Effector memory CD8-positive, alpha-beta T cell (primary cell): Measurements from ENCODE around the gene PBX1.

Source experiments
- ATAC-seq: fragments of 150-1000 bp; cut with Tn5 transposase; replicated peaks from 2 replicates; pipeline ENCODE4 v1.10.0; 2021; ENCODE audit warnings: mild to moderate bottlenecking, moderate library complexity
- DNase-seq, 3 experiments: peaks; one replicate each; pipeline ENCODE4 v3.0.0; 2021
- H3K27ac Mint-ChIP-seq, 2 donors: one replicate each; pipeline ENCODE4 v1.8.0; 2022; ENCODE audit warnings: mild to moderate bottlenecking in 2 of 2, mixed read lengths in 2 of 2, moderate library complexity in 2 of 2
- H3K27me3 Mint-ChIP-seq, 2 donors: one replicate each; pipeline ENCODE4 v1.8.0; 2022; ENCODE audit warnings: mixed read lengths in 2 of 2
- H3K36me3 Mint-ChIP-seq: one replicate; pipeline ENCODE4 v1.8.0; 2022; ENCODE audit warnings: mild to moderate bottlenecking, moderate library complexity, mixed read lengths; ENCODE audit not compliant: insufficient read depth
- H3K4me1 Mint-ChIP-seq, 2 donors: one replicate each; pipeline ENCODE4 v1.8.0; 2022; ENCODE audit warnings: low read depth in 2 of 2, mixed read lengths in 2 of 2
- H3K4me3 Mint-ChIP-seq, 2 donors: one replicate each; pipeline ENCODE4 v1.8.0; 2022; ENCODE audit warnings: mild to moderate bottlenecking in 2 of 2, mixed read lengths in 2 of 2, moderate library complexity in 2 of 2
- H3K9me3 Mint-ChIP-seq, 2 donors: one replicate each; pipeline ENCODE4 v1.8.0; 2022; ENCODE audit warnings: mixed read lengths in 2 of 2

Gene PBX1

DNA sequence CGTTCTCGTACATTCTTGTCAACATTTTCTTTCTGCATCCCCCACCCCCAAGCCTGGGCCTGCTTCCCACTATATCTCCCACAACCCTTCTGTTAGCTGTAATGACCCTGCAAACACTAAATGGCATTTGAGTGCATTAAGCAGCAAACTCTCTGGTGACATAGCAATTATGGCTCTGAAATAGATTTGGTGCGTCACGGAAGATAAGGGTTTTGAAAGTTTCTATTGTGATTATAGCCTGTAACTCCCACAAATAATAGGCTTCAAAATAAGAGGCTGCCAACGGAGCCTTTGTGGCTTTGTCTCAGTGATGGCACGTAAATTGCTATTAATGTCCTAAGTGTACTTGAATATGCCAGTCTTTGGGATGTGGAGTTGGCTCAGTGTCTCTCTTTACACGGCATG, 277.6 kb downstream of the PBX1 start:
- Mint-ChIP-seq H3K27me3 (no peaks in the 10 kb centered on the region), H3K4me1 (no peaks in the 10 kb centered on the region), H3K9me3 (no peaks in the 10 kb centered on the region), H3K36me3 (no peaks in the 10 kb centered on the region), H3K27ac (no peak overlapping the region), H3K4me3 (no peak overlapping the region)
- ATAC-seq (no peak), DNase-seq (no peak)

DNA sequence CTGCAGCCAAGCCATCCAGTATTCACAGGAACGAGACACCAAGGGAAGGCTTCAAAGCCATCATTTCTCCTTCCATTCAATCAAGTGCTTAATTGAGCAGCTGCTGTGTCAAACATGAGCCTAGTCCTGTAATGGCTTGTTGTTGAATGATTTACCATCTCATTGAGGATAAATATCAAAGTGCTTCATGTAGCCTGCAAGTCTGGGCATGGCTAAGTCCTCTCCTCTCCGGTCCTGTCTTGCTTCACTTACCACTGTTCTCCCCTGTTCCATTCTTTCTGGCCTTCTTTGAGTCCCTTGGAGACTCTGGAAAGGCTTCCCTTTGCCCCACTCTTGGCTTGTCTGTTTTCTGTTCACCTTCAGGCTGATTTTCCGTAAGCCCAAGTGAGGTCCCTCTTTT, 279.8 kb downstream of the PBX1 start:
- Mint-ChIP-seq H3K27me3 (no peaks in the 10 kb centered on the region), H3K36me3 (no peaks in the 10 kb centered on the region), H3K4me1 (no peaks in the 10 kb centered on the region), H3K27ac (no peak overlapping the region), H3K4me3 (no peak overlapping the region), H3K9me3 (no peaks in the 10 kb centered on the region)
- no peak for DNase-seq
- ATAC-seq = no peak

GRCh38 chr1:164840936-164841335, 282.0 kb downstream of the PBX1 start:
- no peak overlapping the region for H3K27ac Mint-ChIP-seq
- ATAC-seq (no peak), DNase-seq (no peak)
- no peaks in the 10 kb centered on the region for H3K9me3 Mint-ChIP-seq
- no peaks in the 10 kb centered on the region for H3K27me3 Mint-ChIP-seq
- H3K36me3 Mint-ChIP-seq = no peaks in the 10 kb centered on the region
- no peak overlapping the region for H3K4me3 Mint-ChIP-seq
- no peaks in the 10 kb centered on the region for H3K4me1 Mint-ChIP-seq

- Mint-ChIP-seq H3K36me3 (no peaks in the 10 kb centered on the region), H3K9me3 (no peaks in the 10 kb centered on the region), H3K4me1 (no peaks in the 10 kb centered on the region), H3K27me3 (no peaks in the 10 kb centered on the region), H3K4me3 (no peak overlapping the region), H3K27ac (no peak overlapping the region)
- ATAC-seq (no peak), DNase-seq (no peak)
Measured at GRCh38 chr1:164841702-164842465, 282.9 kb downstream of the PBX1 start.

- no peak overlapping the region for H3K27ac Mint-ChIP-seq
- ATAC-seq (no peak), DNase-seq (no peak)
- no peaks in the 10 kb centered on the region for H3K36me3 Mint-ChIP-seq
- H3K4me1 Mint-ChIP-seq = no peaks in the 10 kb centered on the region
- H3K9me3 Mint-ChIP-seq = peaks cover 0 to 2% of the 10 kb centered on the region in 2 donors
- no peak overlapping the region for H3K4me3 Mint-ChIP-seq
- no peaks in the 10 kb centered on the region for H3K27me3 Mint-ChIP-seq
Measured at GRCh38 chr1:164842870-164843269, 283.9 kb downstream of the PBX1 start.

DNA sequence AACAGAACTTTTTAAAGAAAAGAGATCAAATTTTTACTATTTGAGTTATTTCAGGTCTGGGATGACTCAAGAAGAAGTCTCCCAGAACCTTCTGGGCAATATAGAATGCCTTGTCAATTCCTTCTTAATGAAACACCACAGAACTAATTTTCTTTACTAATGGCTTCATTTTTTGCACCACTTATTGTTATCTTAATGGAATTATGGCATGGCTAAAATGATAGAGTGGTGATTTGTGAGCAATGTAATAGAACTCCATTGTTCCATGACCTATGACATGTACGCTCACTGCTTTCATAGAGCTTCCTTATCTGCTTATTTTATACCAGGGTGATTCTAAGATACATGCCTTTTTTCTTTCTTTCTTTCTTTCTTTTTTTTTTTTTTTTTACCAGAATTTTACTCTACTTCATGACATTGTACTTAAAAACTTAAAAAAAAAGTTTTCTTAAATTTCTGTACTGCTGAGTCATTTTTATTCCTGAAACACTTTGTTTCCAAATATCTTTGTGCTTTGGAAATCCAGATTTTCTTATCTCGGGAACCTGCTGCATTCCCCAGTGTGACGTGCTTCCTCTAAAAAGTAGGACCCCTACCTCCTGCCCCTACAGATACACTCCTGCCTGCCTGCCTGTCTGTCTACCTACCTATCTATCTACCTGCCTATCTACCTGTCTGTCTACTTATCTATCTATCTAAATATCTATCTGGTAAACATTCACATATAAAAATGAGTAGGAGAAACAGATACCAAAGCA, 284.9 kb downstream of the PBX1 start:
- ATAC-seq (no peak), DNase-seq (no peak)
- H3K9me3 Mint-ChIP-seq = peaks cover 0 to 2% of the 10 kb centered on the region in 2 donors
- no peaks in the 10 kb centered on the region for H3K27me3 Mint-ChIP-seq
- no peaks in the 10 kb centered on the region for H3K4me1 Mint-ChIP-seq
- H3K4me3 Mint-ChIP-seq = no peak overlapping the region
- H3K27ac Mint-ChIP-seq = no peak overlapping the region
- H3K36me3 Mint-ChIP-seq = no peaks in the 10 kb centered on the region

DNA sequence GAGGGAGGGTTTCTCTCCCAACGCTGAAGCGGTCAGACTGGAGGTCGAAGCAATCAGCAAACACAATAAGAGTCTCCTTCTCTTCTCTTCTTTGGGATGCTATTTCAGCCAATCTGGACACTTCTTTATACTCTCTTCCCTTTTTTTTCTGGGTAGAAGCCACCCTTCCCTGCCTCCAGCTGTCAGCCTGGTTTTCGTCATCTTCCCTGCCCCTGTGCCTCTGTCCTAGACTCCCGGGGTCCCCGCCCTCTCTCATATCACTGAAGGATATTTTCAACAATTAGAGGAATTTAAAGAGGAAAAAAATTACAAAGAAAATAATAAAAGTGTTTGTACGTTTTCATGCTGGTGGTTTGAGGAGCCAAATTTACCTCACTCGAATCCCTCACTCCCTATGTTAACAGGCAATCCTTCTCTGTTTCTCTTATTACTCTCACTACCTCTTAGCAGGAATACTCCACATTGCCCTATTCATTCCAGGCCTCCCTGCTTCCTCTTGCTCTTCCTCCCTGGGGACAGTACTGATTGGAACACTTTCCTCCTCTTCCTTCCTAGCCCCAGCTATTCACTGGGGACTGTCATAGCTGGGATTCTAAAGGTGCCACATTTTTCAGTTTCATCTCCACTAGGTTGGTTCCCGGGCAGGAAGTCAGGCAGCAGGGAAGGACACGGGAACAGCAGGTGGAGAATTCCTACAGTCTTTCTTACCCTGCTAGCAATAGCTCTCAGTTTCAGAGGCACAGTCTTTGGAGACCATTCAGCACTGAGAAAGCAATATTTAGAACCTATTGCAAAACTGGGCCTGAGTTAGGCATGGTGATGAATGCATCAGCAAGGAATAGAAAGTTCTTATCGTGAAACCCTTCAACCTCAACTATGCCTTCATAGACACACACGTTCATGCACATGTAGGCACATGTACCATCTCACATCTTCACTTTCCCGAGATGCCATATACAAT, 288.0 kb downstream of the PBX1 start:
- H3K27me3 Mint-ChIP-seq = no peaks in the 10 kb centered on the region
- H3K4me3 Mint-ChIP-seq = no peak overlapping the region
- no peak overlapping the region for H3K27ac Mint-ChIP-seq
- peaks cover 0 to 2% of the 10 kb centered on the region in 2 donors for H3K9me3 Mint-ChIP-seq
- no peak for ATAC-seq
- H3K4me1 Mint-ChIP-seq = no peaks in the 10 kb centered on the region
- H3K36me3 Mint-ChIP-seq = no peaks in the 10 kb centered on the region
- DNase-seq = no peak

DNA sequence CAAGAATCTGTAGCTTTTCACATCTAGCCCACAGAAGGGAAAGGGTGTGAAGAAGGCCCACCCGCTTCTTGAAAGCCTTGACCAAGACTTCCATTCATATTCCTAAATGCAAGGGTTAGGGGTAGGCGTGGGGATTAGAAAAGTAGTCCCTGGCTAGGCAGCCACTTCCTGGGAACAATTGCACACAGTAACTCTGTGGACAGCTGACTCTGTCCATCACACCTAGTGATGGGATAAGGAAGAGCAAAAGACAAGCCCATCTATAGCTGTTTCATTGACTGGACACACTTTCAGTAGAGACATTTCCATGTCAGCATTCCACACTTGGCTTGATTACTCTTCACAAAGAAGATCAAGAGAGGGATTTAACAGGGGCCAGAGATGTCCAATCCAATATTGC, 294.2 kb downstream of the PBX1 start:
- H3K27me3 Mint-ChIP-seq = peaks cover 0 to 10% of the 10 kb centered on the region in 2 donors
- no peak for ATAC-seq

DNA sequence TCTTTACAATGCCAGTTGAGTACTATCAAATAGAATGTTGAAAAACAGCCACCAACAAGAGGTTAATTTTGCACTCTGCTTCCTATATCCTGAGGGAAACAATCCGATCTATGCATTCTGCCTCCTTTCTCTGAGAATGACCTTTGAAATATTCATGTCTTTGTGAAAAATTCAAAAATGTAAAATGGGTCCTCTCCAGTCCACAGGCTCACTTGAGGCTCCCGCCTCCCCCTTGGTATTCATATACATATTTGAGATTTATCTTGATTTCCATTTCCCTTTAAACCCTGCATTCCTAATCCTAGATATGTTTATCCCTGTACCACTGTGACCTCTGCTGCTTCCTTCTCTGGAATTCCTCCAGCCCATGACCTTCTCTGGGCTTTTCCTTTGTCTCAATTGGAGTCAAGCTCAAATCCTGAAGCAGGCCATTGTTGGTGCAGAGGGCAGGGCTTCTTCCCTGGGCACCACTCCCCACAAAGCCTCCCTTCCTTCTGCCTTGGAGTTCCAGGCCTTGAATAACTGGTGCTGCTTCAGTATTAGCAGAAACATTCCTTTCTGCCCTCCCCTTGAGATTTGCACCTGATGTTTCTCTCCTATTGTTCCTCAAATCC, 296.8 kb downstream of the PBX1 start:
- H3K36me3 Mint-ChIP-seq = no peaks in the 10 kb centered on the region
- no peak overlapping the region for H3K4me3 Mint-ChIP-seq
- no peak overlapping the region for H3K27ac Mint-ChIP-seq
- DNase-seq (no peak), ATAC-seq (no peak)
- H3K4me1 Mint-ChIP-seq = no peaks in the 10 kb centered on the region
- H3K27me3 Mint-ChIP-seq = peaks cover 0 to 10% of the 10 kb centered on the region in 2 donors
- peaks cover 9 to 13% of the 10 kb centered on the region in 2 donors for H3K9me3 Mint-ChIP-seq

More for the DNA sequence above, 294.2 kb downstream of the PBX1 start:
- DNase-seq = no peak
- Mint-ChIP-seq H3K4me1 (no peaks in the 10 kb centered on the region), H3K9me3 (peaks cover 6 to 13% of the 10 kb centered on the region in 2 donors), H3K36me3 (no peaks in the 10 kb centered on the region), H3K4me3 (no peak overlapping the region), H3K27ac (no peak overlapping the region)

DNA sequence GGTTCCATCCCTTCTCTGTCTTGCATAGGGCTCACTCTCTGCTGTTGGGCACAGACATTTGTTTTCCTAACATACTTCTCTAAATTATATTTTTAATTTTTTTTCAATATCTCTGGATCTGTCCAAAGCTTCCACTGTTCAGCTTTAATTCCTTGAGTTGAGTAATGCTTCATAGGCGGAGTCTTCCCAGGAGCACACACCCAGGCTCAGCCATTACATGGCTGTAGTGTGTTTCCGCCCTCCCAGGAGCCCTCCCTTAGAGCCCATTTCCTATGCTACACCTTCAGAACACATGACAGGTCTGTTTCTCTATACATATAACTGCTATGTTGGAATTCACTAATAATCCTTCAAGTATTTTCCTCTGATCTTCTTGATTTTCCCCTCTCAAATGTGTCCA, 297.4 kb downstream of the PBX1 start:
- ATAC-seq (no peak), DNase-seq (no peak)
- peaks cover 9 to 13% of the 10 kb centered on the region in 2 donors for H3K9me3 Mint-ChIP-seq
- H3K36me3 Mint-ChIP-seq = no peaks in the 10 kb centered on the region
- no peak overlapping the region for H3K27ac Mint-ChIP-seq
- peaks cover 0 to 10% of the 10 kb centered on the region in 2 donors for H3K27me3 Mint-ChIP-seq
- no peaks in the 10 kb centered on the region for H3K4me1 Mint-ChIP-seq
- H3K4me3 Mint-ChIP-seq = no peak overlapping the region

DNA sequence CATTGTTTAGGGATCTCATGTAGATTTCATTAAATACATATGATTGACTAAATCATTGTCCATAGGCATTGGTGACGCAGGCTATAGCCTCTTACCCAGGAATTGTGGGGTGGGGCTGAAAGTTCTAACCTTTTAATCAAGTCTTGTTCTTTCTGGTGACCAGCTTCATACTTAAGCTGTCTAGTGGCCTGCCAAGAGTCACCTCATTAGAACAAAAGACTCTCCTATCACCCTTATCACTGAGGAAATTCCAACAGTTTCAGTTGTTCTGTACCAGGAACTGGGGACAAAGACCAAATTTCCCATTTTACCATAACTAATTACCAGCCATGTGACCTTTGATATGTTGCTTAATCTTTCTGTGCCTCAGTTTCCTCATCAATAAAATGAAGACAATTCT, 298.5 kb downstream of the PBX1 start:
- Mint-ChIP-seq H3K4me1 (no peaks in the 10 kb centered on the region), H3K27ac (no peak overlapping the region), H3K9me3 (peaks cover 9 to 13% of the 10 kb centered on the region in 2 donors), H3K4me3 (no peak overlapping the region), H3K27me3 (peaks cover 0 to 10% of the 10 kb centered on the region in 2 donors), H3K36me3 (no peaks in the 10 kb centered on the region)
- no peak for DNase-seq
- ATAC-seq = no peak

DNA sequence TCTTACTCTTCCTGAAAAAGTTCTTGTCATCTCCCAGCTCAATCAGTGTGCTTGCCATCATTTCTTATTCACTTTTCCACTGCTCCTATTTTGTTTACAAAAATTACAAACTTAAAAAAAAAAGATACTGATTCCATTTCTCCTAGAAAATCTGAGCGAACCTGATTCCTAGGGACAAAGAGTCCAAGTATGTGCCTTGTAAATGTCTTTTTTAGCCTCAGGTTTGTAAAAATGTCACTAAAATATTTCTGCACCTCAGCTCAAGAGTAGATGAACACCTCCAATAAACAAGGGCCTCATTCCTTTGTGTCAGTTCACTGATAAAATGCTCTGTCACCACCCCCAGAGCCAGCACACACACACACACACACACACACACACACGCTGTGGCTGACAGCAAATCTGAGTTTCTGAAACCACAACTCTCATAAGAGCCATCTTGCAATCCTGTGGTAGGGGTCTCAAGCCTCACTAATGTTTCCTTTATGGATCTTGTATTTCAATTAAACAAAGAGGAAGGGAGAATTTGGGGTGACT, 299.2 kb downstream of the PBX1 start:
- Mint-ChIP-seq H3K27me3 (peaks cover 0 to 10% of the 10 kb centered on the region in 2 donors), H3K4me1 (no peaks in the 10 kb centered on the region), H3K9me3 (peaks cover 9 to 13% of the 10 kb centered on the region in 2 donors), H3K27ac (no peak overlapping the region), H3K36me3 (no peaks in the 10 kb centered on the region), H3K4me3 (no peak overlapping the region)
- no peak for ATAC-seq
- no peak for DNase-seq

- DNase-seq (no peak), ATAC-seq (no peak)
- no peak overlapping the region for H3K4me3 Mint-ChIP-seq
- H3K36me3 Mint-ChIP-seq = no peaks in the 10 kb centered on the region
- peaks cover 0 to 8% of the 10 kb centered on the region in 2 donors for H3K9me3 Mint-ChIP-seq
- H3K27ac Mint-ChIP-seq = no peak overlapping the region
- no peaks in the 10 kb centered on the region for H3K4me1 Mint-ChIP-seq
- no peaks in the 10 kb centered on the region for H3K27me3 Mint-ChIP-seq
Measured at GRCh38 chr1:164861632-164862031, 302.6 kb downstream of the PBX1 start.
